ENCODE data around the gene ACYP2.

Gene ACYP2

GRCh38 chr2:54336136-54336976, 220.9 kb downstream of the ACYP2 start:
- no peak for DNase-seq
- in situ Hi-C loops (cut with MboI; ENCODE audit: low pct_unique_long_range_greater_than_20kb, low sequenced_read_pairs) = no loop called here

- no peak for DNase-seq
- in situ Hi-C loops (cut with MboI; ENCODE audit: low pct_unique_long_range_greater_than_20kb, low sequenced_read_pairs) = no loop called here
These were observed 221.5 kb downstream of the ACYP2 start for GRCh38 chr2:54336977-54337255.

- in situ Hi-C loops (cut with MboI; ENCODE audit: low pct_unique_long_range_greater_than_20kb, low sequenced_read_pairs) = no loop called here
- peak; percentile 12 for DNase-seq
These were observed 226.2 kb downstream of the ACYP2 start for GRCh38 chr2:54341656-54342055.

GRCh38 chr2:54342603-54343002, 227.2 kb downstream of the ACYP2 start:
- in situ Hi-C loops (cut with MboI; ENCODE audit: low pct_unique_long_range_greater_than_20kb, low sequenced_read_pairs) = no loop called here
- no peak for DNase-seq

GRCh38 chr2:54347622-54348021, 232.2 kb downstream of the ACYP2 start:
- in situ Hi-C loops (cut with MboI; ENCODE audit: low pct_unique_long_range_greater_than_20kb, low sequenced_read_pairs) = no loop called here
- no peak for DNase-seq

- DNase-seq = no peak
- in situ Hi-C loops (cut with MboI; ENCODE audit: low pct_unique_long_range_greater_than_20kb, low sequenced_read_pairs) = no loop called here
These were observed 233.2 kb downstream of the ACYP2 start for GRCh38 chr2:54348646-54349045.

- DNase-seq = peak; percentile 13
- in situ Hi-C loops (cut with MboI; ENCODE audit: low pct_unique_long_range_greater_than_20kb, low sequenced_read_pairs) = no loop called here
These were observed 235.0 kb downstream of the ACYP2 start for GRCh38 chr2:54350426-54350825.

- in situ Hi-C loops (cut with MboI; ENCODE audit: low pct_unique_long_range_greater_than_20kb, low sequenced_read_pairs) = no loop called here
- no peak for DNase-seq
These were observed 237.8 kb downstream of the ACYP2 start for GRCh38 chr2:54353216-54353615.

Data from KBM-7 (cell line).